ENCODE results near the gene MARK1. TPM values are rescaled to one million over a fixed set of nuclear protein-coding genes. Genes with fewer than 3 reads are reported as not detected.

Gene MARK1
- total and polyA plus RNA-seq, 2 of the 4 experiments (the other 2 are of a cell fraction), result not detected

- TF ChIP-seq SMC3 (IDR thresholded peaks at IDR 0.05; ENCODE audit: low read depth, low read length), result no peak
- TF ChIP-seq CEBPB (IDR thresholded peaks at IDR 0.05; ENCODE audit: low read depth, low read length), result no peak
These were observed at the start of gene MARK1 (continued) for GRCh38 chr1:220527908-220528678.

- ChIA-PET POLR2A (ENCODE audit: unreplicated experiment) (no interaction called here), CTCF (no interaction called here)
- Histone ChIP-seq H3K9ac (ENCODE audit: low read depth, low read length) (no peak overlapping the region), H2BK15ac (ENCODE audit: low read depth, low read length) (no peak overlapping the region), H3K9me1 (ENCODE audit: insufficient read depth, low read length) (no peaks in the 10 kb centered on the region), H3K14ac (replicated peaks; ENCODE audit: low read depth, low read length) (no peak overlapping the region), H2BK120ac (ENCODE audit: low read depth, low read length) (no peak overlapping the region), H3K27me3 (ENCODE audit: control insufficient read depth, insufficient read depth, low read length) (no peaks in the 10 kb centered on the region), H3K18ac (ENCODE audit: low read depth, low read length) (no peak overlapping the region), H3K27ac (ENCODE audit: insufficient read depth, low read length) (no peak overlapping the region), H4K5ac (ENCODE audit: low read depth, low read length) (no peak overlapping the region), H2AFZ (replicated peaks; ENCODE audit: low read length, poor library complexity) (no peak overlapping the region), H3K79me1 (ENCODE audit: low read depth in 1 of 2, low read length in 2 of 2) (no peaks in the 10 kb centered on the region), H3K36me3 (ENCODE audit: control insufficient read depth, insufficient read depth, low read length) (no peaks in the 10 kb centered on the region), H4K8ac (ENCODE audit: low read depth in 2 of 2, low read length in 2 of 2) (no peak overlapping the region), H3K9me3 (ENCODE audit: control insufficient read depth, insufficient read depth, low read length) (no peaks in the 10 kb centered on the region), H3K23ac (ENCODE audit: low read depth, low read length) (no peak overlapping the region), H2AK9ac (replicated peaks; ENCODE audit: low read depth, low read length, poor library complexity) (no peak overlapping the region), H3K56ac (ENCODE audit: extremely low read depth, insufficient read depth, low read length) (no peak overlapping the region), H2BK5ac (ENCODE audit: low read depth, low read length, poor library complexity, severe bottlenecking) (no peak overlapping the region), H3K4me3 (ENCODE audit: insufficient read depth, low read depth, low read length) (no peak overlapping the region), H3K4me1 (ENCODE audit: control insufficient read depth, insufficient read depth, low read length) (no peaks in the 10 kb centered on the region), H4K20me1 (ENCODE audit: insufficient read depth, low read length) (no peaks in the 10 kb centered on the region), H4K91ac (ENCODE audit: insufficient read depth, low read depth, low read length) (no peak overlapping the region), H2BK20ac (ENCODE audit: low read depth, low read length) (no peak overlapping the region), H3K4ac (ENCODE audit: low read depth, low read length) (no peak overlapping the region), H3K4me2 (ENCODE audit: low read depth, low read length) (no peak overlapping the region), H2AK5ac (ENCODE audit: low read depth, low read length) (no peak overlapping the region)
- no peak for ATAC-seq (ENCODE audit: low read depth)
- BruUV-seq (replicated peaks), result no TSS peak
- DNase-seq, result no peak
- dilution Hi-C loops (cut with HindIII; ENCODE audit: low sequenced_read_pairs, unreplicated experiment), result no loop called here
- in situ Hi-C loops (cut with MboI; ENCODE audit: low sequenced_read_pairs), result no loop called here
- intact Hi-C loops (cut with micrococcal nuclease), result no loop called here
- no CpG with 5 or more reads among the region's 6 CpGs for WGBS, 2 experiments (ENCODE audit: extremely low coverage in 2 of 2, insufficient read length in 1 of 2)
- TF ChIP-seq NFE2L2 (IDR thresholded peaks at IDR 0.05; ENCODE audit: low read depth, low read length), result no peak
- no peak for TF ChIP-seq RAD21 (IDR thresholded peaks at IDR 0.05; ENCODE audit: low read length)
- no peak for TF ChIP-seq SMC3 (IDR thresholded peaks at IDR 0.05; ENCODE audit: low read depth, low read length)
- TF ChIP-seq ELK1 (IDR thresholded peaks at IDR 0.05; ENCODE audit: borderline replicate concordance, low read depth, low read length), result no peak
- no peak for TF ChIP-seq MAFK (IDR thresholded peaks at IDR 0.05; ENCODE audit: low read depth, low read length)
- TF ChIP-seq CHD1 (IDR thresholded peaks at IDR 0.05; ENCODE audit: low read depth, low read length), result no peak
- TF ChIP-seq CEBPB (IDR thresholded peaks at IDR 0.05; ENCODE audit: low read depth, low read length), result no peak
- TF ChIP-seq POLR2A (IDR thresholded peaks at IDR 0.05; ENCODE audit: low read depth, low read length), result no peak
- TF ChIP-seq RFX5 (IDR thresholded peaks at IDR 0.05; ENCODE audit: low read depth, low read length), result no peak
- TF ChIP-seq USF2 (IDR thresholded peaks at IDR 0.05; ENCODE audit: low read depth, low read length), result no peak
- TF ChIP-seq CTCF (conservative IDR thresholded peaks at IDR 0.05; ENCODE audit: low read depth, low read length), result no peak
- TF ChIP-seq FOS (IDR thresholded peaks at IDR 0.05; ENCODE audit: low read depth, low read length), result no peak
- no peak for TF ChIP-seq RCOR1 (IDR thresholded peaks at IDR 0.05; ENCODE audit: insufficient replicate concordance, low read length)
- TF ChIP-seq MXI1 (IDR thresholded peaks at IDR 0.05; ENCODE audit: borderline replicate concordance, low read depth, low read length), result no peak
These were observed 44.2 kb upstream of the MARK1 start for GRCh38 chr1:220483700-220484099.
